ENCODE data around the gene ADGRG3. TPM values are rescaled to one million over a fixed set of nuclear protein-coding genes. Genes with fewer than 3 reads are reported as not detected.

ADGRG3 gene
- total and polyA plus RNA-seq, 2 experiments from 2014 or later, result not detected

GRCh38 chr16:57640185-57640584 is 27.9 kb upstream of the ADGRG3 start (continued):
- TF ChIP-seq CTCF (conservative IDR thresholded peaks at IDR 0.05; ENCODE audit: low read depth in 2 of 2), result no peak
- no peak for TF ChIP-seq EZH2phosphoT487 (IDR thresholded peaks at IDR 0.05; ENCODE audit: unreplicated experiment)
- TF ChIP-seq ZNF114 (CRISPR knock-in tag; IDR thresholded peaks at IDR 0.05), result no peak
- TF ChIP-seq NANOG (IDR thresholded peaks at IDR 0.05; ENCODE audit: borderline replicate concordance), result no peak
- no peak for TF ChIP-seq EZH2 (IDR thresholded peaks at IDR 0.05; ENCODE audit: low read depth, unreplicated experiment)

- H4K20me1 ChIP-seq (replicated peaks; ENCODE audit: insufficient read depth), result no peaks in the 10 kb centered on the region; the same call in 1 of the 2 replicates
- no peaks in the 10 kb centered on the region for H3K36me3 ChIP-seq (ENCODE audit: insufficient read depth)
- no peaks in the 10 kb centered on the region for H3K27me3 ChIP-seq (ENCODE audit: insufficient read depth)
- H3K4me2 ChIP-seq, result no peak overlapping the region
- Mint-ChIP-seq H3K4me3 (no peak overlapping the region), H3K27ac (no peak overlapping the region), H3K36me3 (ENCODE audit: low read depth) (no peaks in the 10 kb centered on the region), H3K27me3 (ENCODE audit: insufficient read depth, low read depth, poor library complexity) (peaks cover 17% of the 10 kb centered on the region), H3K4me1 (peaks cover 8% of the 10 kb centered on the region; the same call in 2 of the 3 replicates), H3K9me3 (no peaks in the 10 kb centered on the region)
- H3K4me3 ChIP-seq, result no peak overlapping the region
- H3K9me2 ChIP-seq (ENCODE audit: insufficient read depth), result no peaks in the 10 kb centered on the region
- ATAC-seq (no peak), DNase-seq (ENCODE audit: low spot score) (no peak)
- H3K79me2 ChIP-seq (replicated peaks; ENCODE audit: insufficient read depth), result no peaks in the 10 kb centered on the region
- no peaks in the 10 kb centered on the region for H3F3A ChIP-seq (replicated peaks; ENCODE audit: low read depth)
- no peak overlapping the region for H2AFZ ChIP-seq
- H3K27ac ChIP-seq (ENCODE audit: low read depth), result no peak overlapping the region
- no peaks in the 10 kb centered on the region; the same call in 1 of the 2 replicates for H3K4me1 ChIP-seq (ENCODE audit: insufficient read depth)
- TF ChIP-seq EZH2 (IDR thresholded peaks at IDR 0.05; ENCODE audit: low read depth, unreplicated experiment), result no peak
- no peak for TF ChIP-seq JUNB (IDR thresholded peaks at IDR 0.05; ENCODE audit: unreplicated experiment)
- no peak for TF ChIP-seq CTCF (conservative IDR thresholded peaks at IDR 0.05; ENCODE audit: low read depth in 2 of 2)
- TF ChIP-seq CREB1 (CRISPR knock-in tag; IDR thresholded peaks at IDR 0.05; ENCODE audit: low read depth), result no peak
- TF ChIP-seq ZNF462 (CRISPR knock-in tag; IDR thresholded peaks at IDR 0.05), result no peak
- TF ChIP-seq STAT1 (IDR thresholded peaks at IDR 0.05; ENCODE audit: unreplicated experiment), result no peak
- TF ChIP-seq ETS1 (IDR thresholded peaks at IDR 0.05), result no peak
- no peak for TF ChIP-seq ZNF114 (CRISPR knock-in tag; IDR thresholded peaks at IDR 0.05)
- no peak for TF ChIP-seq EZH2phosphoT487 (IDR thresholded peaks at IDR 0.05; ENCODE audit: unreplicated experiment)
These were observed 27.5 kb upstream of the ADGRG3 start for GRCh38 chr16:57640612-57641011.

Measured in GM23338 (cell line).